ENCODE data around the gene HOXB5. TPM values are rescaled to one million over a fixed set of nuclear protein-coding genes. Genes with fewer than 3 reads are reported as not detected.

HOXB5 gene
- total and polyA plus RNA-seq, 2 donors (not counting 1 experiment from before 2014, with no cell fraction given) = not detected

DNA sequence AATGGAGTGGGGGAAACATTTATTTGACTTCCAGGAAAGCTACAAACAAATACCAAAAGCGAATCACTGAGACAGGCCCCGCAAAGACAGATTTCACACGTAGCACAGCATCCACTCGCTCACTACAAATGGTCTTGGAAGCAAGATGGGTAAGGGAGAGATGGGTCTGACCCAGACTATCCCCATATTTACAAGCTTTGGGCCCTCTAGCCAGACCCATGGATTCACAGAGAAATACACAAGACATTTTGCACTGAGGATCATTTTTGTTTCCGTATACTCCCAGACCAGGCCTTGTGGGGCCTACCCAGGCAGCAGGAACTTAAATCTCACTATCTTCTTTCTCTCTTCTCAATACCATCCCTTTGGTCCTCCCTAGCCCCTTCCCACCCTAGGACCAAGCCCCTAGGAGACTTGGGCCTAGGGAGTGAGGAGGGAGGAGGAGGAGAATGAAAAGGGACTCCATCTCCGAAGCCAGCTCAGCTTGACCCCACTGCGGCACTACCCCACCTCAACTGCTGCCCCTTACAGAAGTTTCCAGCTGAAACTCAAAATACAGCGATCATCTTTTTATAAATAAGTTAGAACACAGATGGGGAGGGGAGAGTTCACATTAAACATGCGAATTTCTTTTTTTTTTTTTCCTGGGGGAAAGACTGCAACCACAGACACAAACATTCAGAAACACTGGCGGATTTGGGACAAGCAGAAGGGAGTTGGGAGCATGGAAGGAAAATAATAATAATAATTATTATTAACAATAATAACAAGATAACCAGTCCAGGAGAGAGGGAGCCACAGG, 2.1 kb downstream of the HOXB5 start:
- DNase-seq = peak; percentile 19
- peaks cover 0 to 12% (median 0%) of the 10 kb centered on the region in 3 donors for H3K9me3 ChIP-seq (ENCODE audit: control extremely low read depth in 1 of 3, control insufficient read depth in 2 of 3, insufficient read depth in 1 of 3, low read length in 2 of 3)
- H3K79me2 ChIP-seq (ENCODE audit: control insufficient read depth, insufficient read depth, low read length) = no peaks in the 10 kb centered on the region
- Mint-ChIP-seq H3K4me3 (peak overlapping the region; percentile 53), H3K9me3 (ENCODE audit: insufficient read depth) (no peaks in the 10 kb centered on the region), H3K4me1 (peaks cover 36% of the 10 kb centered on the region), H3K27ac (peak overlapping the region; percentile 32), H3K27me3 (peaks cover 90% of the 10 kb centered on the region)
- TF ChIP-seq, protein P1, sequence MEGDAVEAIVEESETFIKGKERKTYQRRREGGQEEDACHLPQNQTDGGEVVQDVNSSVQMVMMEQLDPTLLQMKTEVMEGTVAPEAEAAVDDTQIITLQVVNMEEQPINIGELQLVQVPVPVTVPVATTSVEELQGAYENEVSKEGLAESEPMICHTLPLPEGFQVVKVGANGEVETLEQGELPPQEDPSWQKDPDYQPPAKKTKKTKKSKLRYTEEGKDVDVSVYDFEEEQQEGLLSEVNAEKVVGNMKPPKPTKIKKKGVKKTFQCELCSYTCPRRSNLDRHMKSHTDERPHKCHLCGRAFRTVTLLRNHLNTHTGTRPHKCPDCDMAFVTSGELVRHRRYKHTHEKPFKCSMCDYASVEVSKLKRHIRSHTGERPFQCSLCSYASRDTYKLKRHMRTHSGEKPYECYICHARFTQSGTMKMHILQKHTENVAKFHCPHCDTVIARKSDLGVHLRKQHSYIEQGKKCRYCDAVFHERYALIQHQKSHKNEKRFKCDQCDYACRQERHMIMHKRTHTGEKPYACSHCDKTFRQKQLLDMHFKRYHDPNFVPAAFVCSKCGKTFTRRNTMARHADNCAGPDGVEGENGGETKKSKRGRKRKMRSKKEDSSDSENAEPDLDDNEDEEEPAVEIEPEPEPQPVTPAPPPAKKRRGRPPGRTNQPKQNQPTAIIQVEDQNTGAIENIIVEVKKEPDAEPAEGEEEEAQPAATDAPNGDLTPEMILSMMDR (IDR thresholded peaks at IDR 0.05) = no peak
- no peak overlapping the region for H3K9ac ChIP-seq (ENCODE audit: low read length)
- no peak overlapping the region for H3K4me2 ChIP-seq (replicated peaks; ENCODE audit: low read depth, low read length, poor library complexity, severe bottlenecking)
- POLR2A ChIA-PET = interaction anchor here (0.5 to 1.6 kb wide), 3 partner anchors 18 to 166 kb away, joined by 3 to 6 read pairs (median 4); no protein-coding TSS in a partner anchor
- WGBS (ENCODE audit: insufficient coverage) = 80% methylated on average over 1 of the region's 10 CpGs
- H3K4me1 ChIP-seq (ENCODE audit: control insufficient read depth in 2 of 2, insufficient read depth in 2 of 2, low read length in 2 of 2) = peaks cover 46 to 56% of the 10 kb centered on the region in 2 donors
- H4K20me1 ChIP-seq (ENCODE audit: control insufficient read depth, insufficient read depth, low read length, poor library complexity, severe bottlenecking) = no peaks in the 10 kb centered on the region
- no peak for ATAC-seq (ENCODE audit: low read depth)
- intact Hi-C loops (cut with micrococcal nuclease) = loop anchor here (2.0 kb wide), 2 partner anchors 13 to 255 kb away; partner anchors contain the start of gene HOXB4
- no peak overlapping the region for H3K27ac ChIP-seq (ENCODE audit: low read length in 2 of 2)
- H2AFZ ChIP-seq (ENCODE audit: insufficient read depth, low read depth, low read length, poor library complexity, severe bottlenecking) = no peak overlapping the region
- no peaks in the 10 kb centered on the region for H3K36me3 ChIP-seq (replicated peaks in 1 of 2; ENCODE audit: control extremely low read depth in 1 of 2, control insufficient read depth in 1 of 2, extremely low read depth in 1 of 2, insufficient read depth in 2 of 2, low read length in 1 of 2)
- CTCF ChIA-PET = interaction anchor here (0.7 to 5.6 kb wide), 10 partner anchors 16 to 283 kb away, joined by 3 to 68 read pairs (median 5); no protein-coding TSS in a partner anchor
- H3K27me3 ChIP-seq (replicated peaks in 1 of 4; ENCODE audit: control extremely low read depth in 1 of 4, control insufficient read depth in 3 of 4, insufficient read depth in 4 of 4, low read length in 3 of 4) = peaks cover 0 to 99% (median 84%) of the 10 kb centered on the region in 4 experiments
- no peak overlapping the region for H3K4me3 ChIP-seq (ENCODE audit: control extremely low read depth in 1 of 5, extremely low read depth in 1 of 5, insufficient read depth in 1 of 5, low read depth in 2 of 5, low read length in 4 of 5)

DNA sequence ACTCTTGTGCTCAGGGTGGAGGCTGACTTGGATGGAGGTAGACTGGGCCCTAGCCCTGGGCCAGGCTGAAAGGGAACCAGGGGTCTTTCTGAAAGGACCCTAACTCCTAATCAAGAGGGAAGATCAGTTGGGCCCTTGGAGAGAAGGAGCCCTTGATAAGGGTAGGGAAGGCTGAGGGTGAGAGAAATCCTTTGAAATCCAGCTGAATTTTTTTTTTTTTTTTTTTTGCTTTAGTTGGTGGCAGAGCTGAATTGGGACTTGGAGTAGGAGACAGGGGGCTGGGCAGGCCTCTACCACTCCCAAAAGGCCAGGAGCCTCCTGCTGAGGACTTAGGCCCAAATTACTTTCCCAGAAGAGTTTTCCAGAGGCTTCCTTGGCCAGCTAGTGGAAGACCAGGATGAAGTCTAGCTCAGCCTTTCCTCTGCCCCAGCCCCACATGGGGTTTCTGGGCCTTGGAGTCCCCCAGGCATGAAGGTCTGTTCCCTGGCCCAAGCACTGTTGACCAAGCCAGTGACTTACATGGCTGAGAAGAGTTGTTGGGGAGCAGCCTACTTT, 2.9 kb downstream of the HOXB5 start:
- H3K4me1 ChIP-seq (ENCODE audit: control insufficient read depth in 2 of 2, insufficient read depth in 2 of 2, low read length in 2 of 2) = peaks cover 46 to 57% of the 10 kb centered on the region in 2 donors
- CTCF ChIA-PET = interaction anchor here (0.6 to 5.0 kb wide), 8 partner anchors 8 to 283 kb away, joined by 3 to 68 read pairs (median 4); no protein-coding TSS in a partner anchor
- peaks cover 91% of the 10 kb centered on the region for H3K27me3 Mint-ChIP-seq
- H3K27ac ChIP-seq (ENCODE audit: low read length in 2 of 2) = no peak overlapping the region
- TF ChIP-seq EZH2 (IDR thresholded peaks at IDR 0.05; ENCODE audit: borderline replicate concordance, insufficient read depth, low read depth, low read length, poor library complexity, severe bottlenecking) = no peak
- TF ChIP-seq, protein P1 (IDR thresholded peaks at IDR 0.05) = no peak
- no peak for ATAC-seq (ENCODE audit: low read depth)
- no peak overlapping the region for H3K9ac ChIP-seq (ENCODE audit: low read length)
- peaks cover 0 to 11% (median 0%) of the 10 kb centered on the region in 3 donors for H3K9me3 ChIP-seq (ENCODE audit: control extremely low read depth in 1 of 3, control insufficient read depth in 2 of 3, insufficient read depth in 1 of 3, low read length in 2 of 3)
- H3K4me2 ChIP-seq (replicated peaks; ENCODE audit: low read depth, low read length, poor library complexity, severe bottlenecking) = no peak overlapping the region
- H4K20me1 ChIP-seq (ENCODE audit: control insufficient read depth, insufficient read depth, low read length, poor library complexity, severe bottlenecking) = peaks cover 3% of the 10 kb centered on the region
- no peak overlapping the region for H3K4me3 ChIP-seq (ENCODE audit: control extremely low read depth in 1 of 5, extremely low read depth in 1 of 5, insufficient read depth in 1 of 5, low read depth in 2 of 5, low read length in 4 of 5)
- no peaks in the 10 kb centered on the region for H3K36me3 ChIP-seq (replicated peaks in 1 of 2; ENCODE audit: control extremely low read depth in 1 of 2, control insufficient read depth in 1 of 2, extremely low read depth in 1 of 2, insufficient read depth in 2 of 2, low read length in 1 of 2)
- POLR2A ChIA-PET = no interaction called here
- H3K4me3 Mint-ChIP-seq = peak overlapping the region; percentile 58
- peak; percentile 9 for DNase-seq
- H3K79me2 ChIP-seq (ENCODE audit: control insufficient read depth, insufficient read depth, low read length) = no peaks in the 10 kb centered on the region
- no peaks in the 10 kb centered on the region for H3K9me3 Mint-ChIP-seq (ENCODE audit: insufficient read depth)
- intact Hi-C loops (cut with micrococcal nuclease) = no loop called here
- H3K27ac Mint-ChIP-seq = no peak overlapping the region
- peaks cover 0 to 99% (median 85%) of the 10 kb centered on the region in 4 experiments for H3K27me3 ChIP-seq (replicated peaks in 1 of 4; ENCODE audit: control extremely low read depth in 1 of 4, control insufficient read depth in 3 of 4, insufficient read depth in 4 of 4, low read length in 3 of 4)
- H3K4me1 Mint-ChIP-seq = peaks cover 41% of the 10 kb centered on the region
- H2AFZ ChIP-seq (ENCODE audit: insufficient read depth, low read depth, low read length, poor library complexity, severe bottlenecking) = no peak overlapping the region
